ENCODE measurements around the gene NIPAL4.

NIPAL4 gene

DNA sequence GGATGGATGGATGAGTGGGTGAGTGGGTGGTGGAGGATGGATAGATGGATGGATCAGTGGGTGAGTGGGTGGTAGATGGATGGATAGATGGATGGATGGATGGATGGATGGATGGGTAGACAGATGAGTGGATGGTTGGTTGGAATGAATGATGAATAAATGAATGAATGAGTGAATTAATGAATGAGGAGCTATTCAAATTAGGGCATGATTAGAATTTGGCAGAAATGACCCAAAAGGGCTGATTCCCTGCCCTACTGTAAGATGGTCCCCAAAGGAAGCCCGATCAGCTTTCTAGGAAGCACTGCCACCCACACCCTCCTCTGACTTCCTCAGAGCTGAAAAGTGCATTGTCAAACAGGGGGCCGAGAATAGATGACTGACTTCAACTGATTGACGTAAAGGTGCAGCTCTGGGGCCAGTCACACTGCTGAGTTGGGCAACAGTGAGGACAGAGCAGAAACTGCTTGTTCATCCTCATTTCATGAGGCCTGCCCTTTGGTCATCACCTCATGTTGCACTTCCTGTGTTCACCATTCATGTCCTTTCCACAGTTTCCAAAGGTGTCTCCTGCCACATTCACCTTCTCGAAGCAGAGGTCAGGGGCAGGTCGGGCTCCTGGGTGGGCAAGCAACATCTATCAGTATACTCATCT is 34.3 kb downstream of the NIPAL4 start:
- no peak overlapping the region for H3K4me3 ChIP-seq (replicated peaks; ENCODE audit: low read depth, low read length)
- no peak for TF ChIP-seq CTCF (IDR thresholded peaks at IDR 0.05; ENCODE audit: low read length, missing control alignments)
- no peak for DNase-seq (ENCODE audit: low read depth)

DNA sequence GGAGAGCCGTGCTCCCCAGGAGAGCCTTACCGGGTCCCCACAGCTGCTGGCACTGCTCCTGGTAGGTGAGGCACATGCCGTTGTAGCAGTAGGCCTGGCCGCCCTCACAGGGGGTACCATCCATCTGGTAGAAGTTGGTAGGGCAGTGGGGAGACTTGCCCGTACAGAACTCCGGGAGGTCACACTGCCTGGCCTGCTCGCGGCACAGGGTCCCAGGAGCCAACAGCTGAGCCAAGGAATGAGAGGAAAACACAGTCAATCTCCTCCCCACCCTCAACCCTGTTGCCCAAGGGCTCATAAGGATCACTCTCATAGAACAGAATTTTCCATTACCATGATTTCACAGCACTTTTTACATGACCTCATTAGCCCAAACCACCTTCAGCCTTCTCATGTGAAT is 36.9 kb downstream of the NIPAL4 start:
- no peak for TF ChIP-seq CTCF (IDR thresholded peaks at IDR 0.05; ENCODE audit: low read length, missing control alignments)
- no peak overlapping the region for H3K4me3 ChIP-seq (replicated peaks; ENCODE audit: low read depth, low read length)
- no peak for DNase-seq (ENCODE audit: low read depth)

DNA sequence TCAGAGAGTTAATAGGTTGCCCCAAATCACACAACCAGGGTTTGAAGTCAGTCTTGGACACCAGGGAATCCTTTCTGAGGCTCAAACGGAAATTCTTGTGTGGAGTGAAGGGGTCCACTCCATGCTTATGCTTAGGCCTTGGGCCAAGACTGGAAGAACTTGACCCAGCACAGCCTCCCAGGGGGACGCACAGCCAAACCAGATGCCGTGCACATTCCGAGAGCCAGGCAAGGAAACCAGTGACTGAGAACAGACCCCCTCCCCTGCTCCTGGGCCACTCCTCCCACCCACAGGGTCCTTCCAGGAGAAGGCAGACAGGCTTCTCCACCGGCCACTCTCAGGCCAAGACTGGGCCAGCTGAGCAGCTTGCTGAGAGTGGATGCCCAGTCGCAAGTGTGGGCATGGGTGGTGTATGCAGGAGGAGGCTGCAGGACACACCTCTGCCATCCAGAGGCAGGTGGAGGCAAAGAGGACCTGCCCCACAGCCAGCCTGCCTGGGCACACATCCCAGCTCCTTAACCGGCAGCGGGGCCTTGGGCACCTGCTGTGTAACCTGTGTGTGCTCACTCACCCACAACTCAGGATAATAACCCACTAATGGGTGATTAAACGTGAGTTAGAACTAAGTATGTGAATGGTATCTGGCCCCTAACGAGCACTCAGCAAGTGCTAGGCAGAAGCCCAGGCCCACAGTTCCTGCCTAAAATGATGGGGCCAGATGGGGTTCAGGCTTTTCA is 38.0 kb downstream of the NIPAL4 start:
- no peak for DNase-seq (ENCODE audit: low read depth)
- H3K4me3 ChIP-seq (replicated peaks; ENCODE audit: low read depth, low read length): no peak overlapping the region

GRCh38 chr5:157502143-157502647 is 42.2 kb downstream of the NIPAL4 start:
- DNase-seq (ENCODE audit: low read depth): no peak
- TF ChIP-seq CTCF (IDR thresholded peaks at IDR 0.05; ENCODE audit: low read length, missing control alignments): no peak
- no peak overlapping the region for H3K4me3 ChIP-seq (replicated peaks; ENCODE audit: low read depth, low read length)

More for the DNA sequence above, 38.0 kb downstream of the NIPAL4 start:
- TF ChIP-seq CTCF (IDR thresholded peaks at IDR 0.05; ENCODE audit: low read length, missing control alignments): no peak

DNA sequence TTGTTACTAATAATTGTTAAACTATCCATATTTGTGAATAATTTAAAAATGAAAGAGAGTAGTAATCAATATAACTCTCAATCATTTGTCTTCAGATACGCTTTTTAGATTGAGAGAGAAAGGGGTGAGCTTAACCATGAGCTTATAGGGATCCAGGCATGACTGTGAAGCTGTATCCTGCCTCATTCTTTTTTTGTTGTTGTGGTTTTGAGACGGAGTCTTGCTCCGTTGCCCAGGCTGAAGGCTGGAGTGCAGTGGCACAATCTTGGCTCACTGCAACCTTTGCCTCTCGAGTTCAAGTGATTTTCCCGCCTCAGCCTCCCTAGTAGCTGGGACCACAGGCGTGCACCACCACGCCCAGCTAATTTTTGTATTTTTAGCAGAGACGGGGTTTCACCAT is 44.0 kb downstream of the NIPAL4 start:
- DNase-seq (ENCODE audit: low read depth): no peak
- TF ChIP-seq CTCF (IDR thresholded peaks at IDR 0.05; ENCODE audit: low read length, missing control alignments): no peak
- H3K4me3 ChIP-seq (replicated peaks; ENCODE audit: low read depth, low read length): no peak overlapping the region

DNA sequence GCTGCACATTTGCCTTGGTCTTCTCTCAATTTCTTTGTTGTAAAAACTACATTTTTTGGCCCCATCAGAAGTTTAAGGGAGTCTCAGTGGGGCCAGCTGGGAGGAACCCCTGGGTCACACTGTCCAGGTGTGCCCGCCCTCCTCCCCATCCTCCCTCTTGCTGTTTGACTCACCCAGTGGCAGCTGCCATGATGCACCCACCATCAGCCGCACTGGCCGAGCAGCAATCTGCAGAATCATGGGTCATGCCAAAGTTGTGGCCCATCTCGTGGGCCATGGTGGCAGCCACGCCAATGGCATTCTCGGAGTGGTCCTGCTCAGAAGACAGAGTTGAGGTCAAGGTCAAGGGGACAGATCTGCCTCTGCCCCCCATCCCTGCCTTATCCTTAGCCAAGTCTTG is 45.5 kb downstream of the NIPAL4 start:
- no peak overlapping the region for H3K4me3 ChIP-seq (replicated peaks; ENCODE audit: low read depth, low read length)
- no peak for TF ChIP-seq CTCF (IDR thresholded peaks at IDR 0.05; ENCODE audit: low read length, missing control alignments)
- DNase-seq (ENCODE audit: low read depth): no peak
